Prostate gland (tissue), 2 donors: Measurements from ENCODE around the gene WDR72.

Source experiments
- POLR2A ChIP-seq: fragments of 450-650 bp; IDR thresholded peaks from one replicate; pipeline ENCODE4 v1.6.1; 2016; ENCODE audit warnings: antibody characterized with exemption, mild to moderate bottlenecking
- POLR2AphosphoS5 ChIP-seq: sonication (generic); formaldehyde crosslinking; IDR thresholded peaks from one replicate; pipeline ENCODE4 v1.6.1; 2017; ENCODE audit warnings: antibody characterized with exemption
- TF ChIP-seq, protein P1 (sequence below), 4 experiments: fragments of 200-600 bp in 2 of 4; fragments of 450-650 bp in 2 of 4; sonication (generic) in 2 of 4; IDR thresholded peaks; 1 replicate in 3 of 4; 2 replicates in 1 of 4; pipeline ENCODE4 v1.5.1; 2016 to 2019; ENCODE audit warnings: antibody characterized with exemption in 4 of 4, mild to moderate bottlenecking in 2 of 4, moderate library complexity in 2 of 4

DNA sequence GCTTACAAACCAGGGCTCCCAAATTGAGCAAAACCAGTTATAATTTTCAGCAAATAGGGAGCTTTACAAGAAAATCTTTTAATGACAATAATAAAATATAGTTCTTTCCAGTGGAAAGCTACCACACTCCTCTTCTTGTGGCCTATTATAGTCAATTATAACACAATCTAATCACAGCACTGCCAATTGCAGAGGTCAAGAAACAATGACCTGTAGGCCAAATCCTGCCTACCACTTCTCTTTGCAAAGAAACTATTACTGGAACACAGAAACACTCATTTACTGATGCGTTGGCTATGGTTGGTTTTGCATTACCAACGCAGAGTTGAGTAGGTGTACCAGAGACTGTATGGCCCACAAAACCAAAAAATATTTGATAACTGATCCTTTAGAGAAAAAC, 110.5 kb downstream of the WDR72 start:
- TF ChIP-seq, protein P1, sequence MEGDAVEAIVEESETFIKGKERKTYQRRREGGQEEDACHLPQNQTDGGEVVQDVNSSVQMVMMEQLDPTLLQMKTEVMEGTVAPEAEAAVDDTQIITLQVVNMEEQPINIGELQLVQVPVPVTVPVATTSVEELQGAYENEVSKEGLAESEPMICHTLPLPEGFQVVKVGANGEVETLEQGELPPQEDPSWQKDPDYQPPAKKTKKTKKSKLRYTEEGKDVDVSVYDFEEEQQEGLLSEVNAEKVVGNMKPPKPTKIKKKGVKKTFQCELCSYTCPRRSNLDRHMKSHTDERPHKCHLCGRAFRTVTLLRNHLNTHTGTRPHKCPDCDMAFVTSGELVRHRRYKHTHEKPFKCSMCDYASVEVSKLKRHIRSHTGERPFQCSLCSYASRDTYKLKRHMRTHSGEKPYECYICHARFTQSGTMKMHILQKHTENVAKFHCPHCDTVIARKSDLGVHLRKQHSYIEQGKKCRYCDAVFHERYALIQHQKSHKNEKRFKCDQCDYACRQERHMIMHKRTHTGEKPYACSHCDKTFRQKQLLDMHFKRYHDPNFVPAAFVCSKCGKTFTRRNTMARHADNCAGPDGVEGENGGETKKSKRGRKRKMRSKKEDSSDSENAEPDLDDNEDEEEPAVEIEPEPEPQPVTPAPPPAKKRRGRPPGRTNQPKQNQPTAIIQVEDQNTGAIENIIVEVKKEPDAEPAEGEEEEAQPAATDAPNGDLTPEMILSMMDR (IDR thresholded peaks at IDR 0.05): no peak
- TF ChIP-seq POLR2AphosphoS5: no peak
- no peak for TF ChIP-seq POLR2A
